22Rv1 (cell line): ENCODE results near the gene ECE1.

Experiments used
- H3K27ac ChIP-seq: fragments of 450-650 bp; 2 replicates; pipeline ENCODE4 v1.5.1; 2017
- CTCF ChIP-seq: fragments of 450-650 bp; IDR thresholded peaks from 2 replicates; pipeline ENCODE4 v1.5.1; 2017; ENCODE audit warnings: mild to moderate bottlenecking
- ZFX ChIP-seq: fragments of 450-650 bp; IDR thresholded peaks from 2 replicates; pipeline ENCODE4 v1.6.1; 2017; ENCODE audit warnings: antibody characterized with exemption, borderline replicate concordance

Gene ECE1

GRCh38 chr1:21264898-21265297 lies 25.4 kb downstream of the ECE1 start:
- TF ChIP-seq CTCF (no peak), ZFX (no peak)
- H3K27ac ChIP-seq: no peak overlapping the region

- TF ChIP-seq ZFX (no peak), CTCF (no peak)
- no peak overlapping the region for H3K27ac ChIP-seq
Measured at GRCh38 chr1:21263653-21264225, 26.5 kb downstream of the ECE1 start.

GRCh38 chr1:21263052-21263429 lies 27.2 kb downstream of the ECE1 start:
- TF ChIP-seq ZFX (no peak), CTCF (no peak)
- H3K27ac ChIP-seq: no peak overlapping the region

- TF ChIP-seq CTCF (no peak), ZFX (no peak)
- no peak overlapping the region for H3K27ac ChIP-seq
Measured at GRCh38 chr1:21262293-21263051, 27.8 kb downstream of the ECE1 start.

- no peak for TF ChIP-seq ZFX
- no peak for TF ChIP-seq CTCF
- no peak overlapping the region for H3K27ac ChIP-seq
Measured at GRCh38 chr1:21261551-21262292, 28.5 kb downstream of the ECE1 start.

- no peak for TF ChIP-seq ZFX
- TF ChIP-seq CTCF: no peak
- no peak overlapping the region for H3K27ac ChIP-seq
Measured at GRCh38 chr1:21260405-21261125, 29.7 kb downstream of the ECE1 start.
